ENCODE measurements around the gene ATP5PO. TPM values are rescaled to one million over a fixed set of nuclear protein-coding genes. Genes with fewer than 3 reads are reported as not detected.

Gene ATP5PO
- total and polyA plus RNA-seq, 2 donors (not counting 1 experiment from before 2014, with no cell fraction given) = 123 to 139 TPM

DNA sequence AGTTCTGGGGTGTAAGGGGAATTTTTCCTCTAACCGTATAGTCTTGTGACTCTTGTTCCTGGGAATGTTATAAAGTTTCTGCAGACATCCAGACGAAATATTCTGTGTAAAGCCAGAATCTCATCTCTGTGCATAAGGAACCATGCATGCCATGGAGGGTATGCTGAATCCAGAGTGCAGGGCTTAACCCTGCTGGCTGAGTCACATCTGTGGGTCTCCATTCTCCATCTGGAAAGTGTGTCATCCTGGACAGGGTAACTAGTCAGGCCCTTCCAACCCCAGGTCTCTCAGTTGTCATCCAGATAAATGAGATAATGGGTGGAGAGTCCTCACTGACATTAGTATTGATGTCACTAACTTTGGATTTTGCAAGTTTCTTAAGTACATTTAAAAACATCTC is 48.8 kb downstream of the ATP5PO start:
- 81% methylated on average over 2 of the region's 2 CpGs for WGBS (ENCODE audit: insufficient coverage)
- no peak overlapping the region for H3K4me3 Mint-ChIP-seq
- H3K79me2 ChIP-seq (ENCODE audit: control insufficient read depth, insufficient read depth, low read length) = no peaks in the 10 kb centered on the region

DNA sequence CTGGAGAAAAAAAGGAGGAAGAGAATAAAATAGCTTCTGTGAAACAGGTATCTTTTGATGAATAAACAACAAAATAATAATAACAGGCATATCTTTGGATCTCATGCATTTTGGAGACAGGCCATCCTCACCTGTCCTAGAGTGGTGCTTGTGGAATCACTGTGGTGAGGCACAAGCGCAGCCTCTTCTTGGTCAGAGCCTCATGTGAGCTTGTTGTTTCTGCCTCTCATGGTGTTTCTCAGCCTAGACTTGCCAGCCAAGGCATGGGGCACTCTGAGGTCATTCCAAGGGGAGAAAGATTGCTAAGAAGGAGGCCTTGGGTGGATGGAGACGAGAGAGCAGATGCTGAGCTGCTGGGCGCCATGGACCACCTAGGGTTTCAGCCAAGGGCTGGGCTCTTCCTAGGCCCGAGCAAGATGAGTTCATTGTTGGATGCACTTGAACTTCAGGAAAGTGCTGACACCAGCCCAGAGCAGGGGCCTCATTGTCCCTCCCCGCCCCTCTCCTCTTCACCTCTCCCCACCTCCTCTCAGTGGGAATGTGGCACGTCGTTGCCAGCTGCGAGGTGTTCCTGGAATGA is 49.5 kb downstream of the ATP5PO start:
- Histone ChIP-seq H3K4me1 (ENCODE audit: control insufficient read depth in 2 of 2, insufficient read depth in 2 of 2, low read length in 2 of 2) (no peaks in the 10 kb centered on the region), H3K79me2 (ENCODE audit: control insufficient read depth, insufficient read depth, low read length) (no peaks in the 10 kb centered on the region), H3K27me3 (replicated peaks in 1 of 4; ENCODE audit: control extremely low read depth in 1 of 4, control insufficient read depth in 3 of 4, insufficient read depth in 4 of 4, low read length in 3 of 4) (peaks cover 0 to 4% (median 0%) of the 10 kb centered on the region in 4 experiments), H2AFZ (ENCODE audit: insufficient read depth, low read depth, low read length, poor library complexity, severe bottlenecking) (no peak overlapping the region), H3K27ac (ENCODE audit: low read length in 2 of 2) (no peak overlapping the region), H3K4me2 (replicated peaks; ENCODE audit: low read depth, low read length, poor library complexity, severe bottlenecking) (no peak overlapping the region), H3K4me3 (ENCODE audit: control extremely low read depth in 1 of 5, extremely low read depth in 1 of 5, insufficient read depth in 1 of 5, low read depth in 2 of 5, low read length in 4 of 5) (no peak overlapping the region), H4K20me1 (ENCODE audit: control insufficient read depth, insufficient read depth, low read length, poor library complexity, severe bottlenecking) (no peaks in the 10 kb centered on the region), H3K9ac (ENCODE audit: low read length) (no peak overlapping the region), H3K9me3 (ENCODE audit: control extremely low read depth in 1 of 3, control insufficient read depth in 2 of 3, insufficient read depth in 1 of 3, low read length in 2 of 3) (no peaks in the 10 kb centered on the region), H3K36me3 (replicated peaks in 1 of 2; ENCODE audit: control extremely low read depth in 1 of 2, control insufficient read depth in 1 of 2, extremely low read depth in 1 of 2, insufficient read depth in 2 of 2, low read length in 1 of 2) (no peaks in the 10 kb centered on the region)
- H3K4me1 Mint-ChIP-seq = peaks cover 5% of the 10 kb centered on the region
- no peaks in the 10 kb centered on the region for H3K9me3 Mint-ChIP-seq (ENCODE audit: insufficient read depth)
- no peak overlapping the region for H3K27ac Mint-ChIP-seq
- CTCF ChIA-PET = no interaction called here
- peaks cover 5% of the 10 kb centered on the region for H3K27me3 Mint-ChIP-seq
- WGBS (ENCODE audit: insufficient coverage) = 92% methylated on average over 8 of the region's 8 CpGs
- POLR2A ChIA-PET = no interaction called here
- TF ChIP-seq EZH2 (IDR thresholded peaks at IDR 0.05; ENCODE audit: borderline replicate concordance, insufficient read depth, low read depth, low read length, poor library complexity, severe bottlenecking) (no peak), CTCF (IDR thresholded peaks at IDR 0.05) (no peak)
- ATAC-seq (ENCODE audit: low read depth) (no peak), DNase-seq (no peak)
- no peak overlapping the region for H3K4me3 Mint-ChIP-seq
- intact Hi-C loops (cut with micrococcal nuclease) = no loop called here

More for the DNA sequence above, 48.8 kb downstream of the ATP5PO start:
- Mint-ChIP-seq H3K27me3 (peaks cover 5% of the 10 kb centered on the region), H3K9me3 (ENCODE audit: insufficient read depth) (no peaks in the 10 kb centered on the region), H3K4me1 (peaks cover 5% of the 10 kb centered on the region), H3K27ac (no peak overlapping the region)
- intact Hi-C loops (cut with micrococcal nuclease) = no loop called here
- no peaks in the 10 kb centered on the region for H3K9me3 ChIP-seq (ENCODE audit: control extremely low read depth in 1 of 3, control insufficient read depth in 2 of 3, insufficient read depth in 1 of 3, low read length in 2 of 3)
- ChIA-PET CTCF (no interaction called here), POLR2A (no interaction called here)
- no peak overlapping the region for H3K4me3 ChIP-seq (ENCODE audit: control extremely low read depth in 1 of 5, extremely low read depth in 1 of 5, insufficient read depth in 1 of 5, low read depth in 2 of 5, low read length in 4 of 5)
- no peaks in the 10 kb centered on the region for H4K20me1 ChIP-seq (ENCODE audit: control insufficient read depth, insufficient read depth, low read length, poor library complexity, severe bottlenecking)
- H3K4me1 ChIP-seq (ENCODE audit: control insufficient read depth in 2 of 2, insufficient read depth in 2 of 2, low read length in 2 of 2) = no peaks in the 10 kb centered on the region
- no peak overlapping the region for H3K4me2 ChIP-seq (replicated peaks; ENCODE audit: low read depth, low read length, poor library complexity, severe bottlenecking)
- H3K36me3 ChIP-seq (replicated peaks in 1 of 2; ENCODE audit: control extremely low read depth in 1 of 2, control insufficient read depth in 1 of 2, extremely low read depth in 1 of 2, insufficient read depth in 2 of 2, low read length in 1 of 2) = no peaks in the 10 kb centered on the region
- DNase-seq (no peak), ATAC-seq (ENCODE audit: low read depth) (no peak)
- H3K27me3 ChIP-seq (replicated peaks in 1 of 4; ENCODE audit: control extremely low read depth in 1 of 4, control insufficient read depth in 3 of 4, insufficient read depth in 4 of 4, low read length in 3 of 4) = peaks cover 0 to 4% (median 0%) of the 10 kb centered on the region in 4 experiments
- H2AFZ ChIP-seq (ENCODE audit: insufficient read depth, low read depth, low read length, poor library complexity, severe bottlenecking) = no peak overlapping the region
- TF ChIP-seq EZH2 (IDR thresholded peaks at IDR 0.05; ENCODE audit: borderline replicate concordance, insufficient read depth, low read depth, low read length, poor library complexity, severe bottlenecking) (no peak), CTCF (IDR thresholded peaks at IDR 0.05) (no peak)
- no peak overlapping the region for H3K27ac ChIP-seq (ENCODE audit: low read length in 2 of 2)
- no peak overlapping the region for H3K9ac ChIP-seq (ENCODE audit: low read length)

Data from B cell (primary cell).